K562 (cell line): Measurements from ENCODE around the gene EGFL7. TPM values are rescaled to one million over a fixed set of nuclear protein-coding genes. Genes with fewer than 3 reads are reported as not detected.

Experiments used
- CBX2 ChIP-seq: fragments of 200-600 bp; sonication (generic); IDR thresholded peaks from one replicate; pipeline ENCODE4 v1.6.1; 2012; ENCODE audit warnings: mild to moderate bottlenecking, low read length, inconsistent platforms; ENCODE audit not compliant: insufficient read depth, poor library complexity, severe bottlenecking
- CBX3 ChIP-seq, 2 experiments: IDR thresholded peaks; 1 replicate in 1 of 2; 2 replicates in 1 of 2; pipeline ENCODE4 v1.6.1; 2012; ENCODE audit warnings: inconsistent platforms in 2 of 2, low read length in 2 of 2, borderline replicate concordance in 1 of 2, control low read depth in 1 of 2
- CHD2 ChIP-seq: IDR thresholded peaks from 2 replicates; pipeline ENCODE4 v1.6.1; 2011; ENCODE audit warnings: low read depth, low read length
- FOXJ2 ChIP-seq: fragments of 200-800 bp; sonication (Bioruptor generic); IDR thresholded peaks from 2 replicates; pipeline ENCODE4 v1.6.1; 2016; ENCODE audit warnings: missing genetic modification characterization, missing compliant biosample characterization
- GTF2A2 ChIP-seq: IDR thresholded peaks from 2 replicates; pipeline ENCODE4 v1.6.1; 2016; ENCODE audit warnings: mild to moderate bottlenecking, missing genetic modification characterization, missing compliant biosample characterization
- HNRNPUL1 ChIP-seq: fragments of 200-400 bp; formaldehyde crosslinking; IDR thresholded peaks from 2 replicates; pipeline ENCODE4 v1.6.1; 2017; ENCODE audit warnings: low read length
- KAT7 ChIP-seq: sonication (generic); formaldehyde crosslinking; IDR thresholded peaks from 2 replicates; pipeline ENCODE4 v1.8.0; 2022; ENCODE audit warnings: missing genetic modification reagents, mild to moderate bottlenecking, borderline replicate concordance
- MCM2 ChIP-seq: fragments of 450-650 bp; IDR thresholded peaks from 2 replicates; pipeline ENCODE4 v1.6.1; 2017; ENCODE audit warnings: low read depth, mild to moderate bottlenecking
- MIER1 ChIP-seq: fragments of 450-650 bp; IDR thresholded peaks from 2 replicates; pipeline ENCODE4 v1.6.1; 2016; ENCODE audit warnings: antibody characterized with exemption, mild to moderate bottlenecking, low read depth
- MYC ChIP-seq, 2 experiments: fragments of 250-450 bp in 1 of 2; sonication (Bioruptor Pico) in 1 of 2; IDR thresholded peaks; 2 replicates each; pipeline versions ENCODE4 v1.5.1 to v1.6.1; 2012 to 2021; ENCODE audit warnings: low read depth in 2 of 2, borderline replicate concordance in 1 of 2, improper control_type of control experiment in 1 of 2, low read length in 1 of 2, mild to moderate bottlenecking in 1 of 2, moderate library complexity in 1 of 2
- OTX1 ChIP-seq: fragments of 450-650 bp; formaldehyde crosslinking; IDR thresholded peaks from 2 replicates; pipeline ENCODE4 v1.4.0; 2022; ENCODE audit warnings: mild to moderate bottlenecking
- PHTF2 ChIP-seq: fragments of 250-450 bp; sonication (Bioruptor Pico); IDR thresholded peaks from 2 replicates; pipeline ENCODE4 v1.5.0; 2021; ENCODE audit warnings: mild to moderate bottlenecking
- PTBP1 ChIP-seq: fragments of 200-400 bp; formaldehyde crosslinking; IDR thresholded peaks from 2 replicates; pipeline ENCODE4 v1.6.1; 2017; ENCODE audit warnings: low read depth, low read length
- RBM34 ChIP-seq: fragments of 200-400 bp; formaldehyde crosslinking; IDR thresholded peaks from 2 replicates; pipeline ENCODE4 v1.6.1; 2018; ENCODE audit warnings: low read length, borderline replicate concordance; ENCODE audit not compliant: insufficient read depth
- RCOR1 ChIP-seq, 2 experiments: IDR thresholded peaks; 2 replicates each; pipeline ENCODE4 v1.6.1; 2012; ENCODE audit warnings: low read depth in 2 of 2, low read length in 2 of 2, borderline replicate concordance in 1 of 2, improper control_type of control experiment in 1 of 2
- SIX5 ChIP-seq, 2 experiments: IDR thresholded peaks; 2 replicates each; pipeline ENCODE4 v1.6.1; 2011; ENCODE audit warnings: low read length in 2 of 2, borderline replicate concordance in 1 of 2, low read depth in 1 of 2, mild to moderate bottlenecking in 1 of 2, moderate library complexity in 1 of 2; ENCODE audit not compliant: insufficient read depth in 1 of 2
- TFAP4 ChIP-seq: sonication (generic); formaldehyde crosslinking; IDR thresholded peaks from 2 replicates; pipeline ENCODE4 v1.8.0; 2022; ENCODE audit warnings: missing genetic modification reagents, mild to moderate bottlenecking, moderate library complexity, borderline replicate concordance
- TRIM25 ChIP-seq: fragments of 450-650 bp; IDR thresholded peaks from 2 replicates; pipeline ENCODE4 v1.7.0; 2016; ENCODE audit warnings: borderline replicate concordance
- ZNF134 ChIP-seq: fragments of 250-450 bp; sonication (Bioruptor Pico); conservative IDR thresholded peaks from 2 replicates; pipeline ENCODE4 v1.4.0; 2020
- ZNF24 ChIP-seq: fragments of 450-650 bp; IDR thresholded peaks from 2 replicates; pipeline ENCODE4 v1.6.1; 2016
- ZNF398 ChIP-seq: fragments of 250-450 bp; sonication (Bioruptor Pico); IDR thresholded peaks from 2 replicates; pipeline ENCODE4 v1.8.0; 2021; ENCODE audit warnings: moderate library complexity, mild to moderate bottlenecking, inconsistent platforms
- ZNF444 ChIP-seq: fragments of 250-450 bp; sonication (Bioruptor Pico); IDR thresholded peaks from 2 replicates; pipeline ENCODE4 v1.4.0; 2020; ENCODE audit warnings: mild to moderate bottlenecking, moderate library complexity
- ZNF766 ChIP-seq: fragments of 200-800 bp; sonication (Bioruptor generic); conservative IDR thresholded peaks from 2 replicates; pipeline ENCODE4 v1.6.1; 2016; ENCODE audit warnings: missing genetic modification characterization, missing compliant biosample characterization
- ZNF830 ChIP-seq: fragments of 250-450 bp; sonication (Bioruptor Pico); IDR thresholded peaks from 2 replicates; pipeline ENCODE4 v1.5.0; 2021; ENCODE audit warnings: mild to moderate bottlenecking
- polyA plus RNA-seq, 8 experiments: library from polyadenylated mRNA; depleted of rRNA in 4 of 8; stranded (reverse) in 5 of 8; unstranded in 3 of 8; fragments of >200 nt; fragmentation: Nextera tagmentation in 2 of 8; fragmentation: Illumina TruSeq in 1 of 8; extraction: Ambion mirVana in 2 of 8; extraction: Trizol in 1 of 8; gene quantifications; 2 replicates each; pipeline versions ENCODE4 v1.2.1 to v1.2.3, GENCODE V29; 2011 to 2014; ENCODE audit warnings: inconsistent platforms in 1 of 8, missing spikeins in 1 of 8
- total RNA-seq, 7 experiments: library from RNA; depleted of rRNA in 6 of 7; stranded (reverse); fragments of >200 nt in 6 of 7; fragmentation: Illumina TruSeq in 2 of 7; extraction: Trizol in 2 of 7; gene quantifications; 2 replicates each; pipeline versions ENCODE4 v1.2.1 to v1.2.3, GENCODE V29; 2011 to 2021; ENCODE audit warnings: low replicate concordance in 1 of 7

The EGFL7 gene
- total and polyA plus RNA-seq, 9 of the 15 experiments (the other 6 are each of a cell fraction or from before 2014, with no cell fraction given) = 1.5 to 286 (median 55.5) TPM

GRCh38 chr9:136673088-136673974, 10.6 kb downstream of the EGFL7 start (continued):
- TF ChIP-seq RBM34 (no peak), PTBP1 (peak; percentile 67), ZNF134 (CRISPR knock-in tag) (no peak), MIER1 (no peak), CBX2 (no peak), MYC (IDR thresholded peaks at IDR 0.05; ENCODE audit: low read depth, low read length) (no peak), MYC (CRISPR knock-in tag; IDR thresholded peaks at IDR 0.05; ENCODE audit: borderline replicate concordance, low read depth) (peak; percentile 37; the same call in 1 of the 2 replicates), TRIM25 (no peak), ZNF24 (no peak), MCM2 (no peak), KAT7 (CRISPR knock-in tag) (no peak), CHD2 (no peak; the same call in 1 of the 2 replicates), SIX5 (IDR thresholded peaks at IDR 0.05; ENCODE audit: borderline replicate concordance in 1 of 2, insufficient read depth in 1 of 2, low read depth in 1 of 2, low read length in 2 of 2) (no peak), FOXJ2 (no peak), ZNF766 (CRISPR knock-in tag) (no peak), TFAP4 (CRISPR knock-in tag) (peak; percentile 85), RCOR1 (IDR thresholded peaks at IDR 0.05; ENCODE audit: borderline replicate concordance in 1 of 2, low read depth in 2 of 2, low read length in 2 of 2) (no peak), HNRNPUL1 (peak; percentile 22; the same call in 1 of the 2 replicates), ZNF398 (CRISPR knock-in tag) (no peak), ZNF444 (CRISPR knock-in tag) (peak; percentile 36; the same call in 1 of the 2 replicates), PHTF2 (CRISPR knock-in tag) (no peak), OTX1 (CRISPR knock-in tag) (no peak), GTF2A2 (no peak), CBX3 (IDR thresholded peaks at IDR 0.05; ENCODE audit: borderline replicate concordance in 1 of 2, low read length in 2 of 2) (no peak), ZNF830 (peak; percentile 68; the same call in 1 of the 2 replicates)
